ENCODE measurements around the gene PLCXD3. TPM values are rescaled to one million over a fixed set of nuclear protein-coding genes. Genes with fewer than 3 reads are reported as not detected.
A peak's percentile ranks its signal among the peaks of the same experiment; 100 is the strongest.

The PLCXD3 gene
- total and polyA plus RNA-seq, 2 of the 4 experiments (the other 2 are of a cell fraction) = under 0.01 to 0.02 TPM

DNA sequence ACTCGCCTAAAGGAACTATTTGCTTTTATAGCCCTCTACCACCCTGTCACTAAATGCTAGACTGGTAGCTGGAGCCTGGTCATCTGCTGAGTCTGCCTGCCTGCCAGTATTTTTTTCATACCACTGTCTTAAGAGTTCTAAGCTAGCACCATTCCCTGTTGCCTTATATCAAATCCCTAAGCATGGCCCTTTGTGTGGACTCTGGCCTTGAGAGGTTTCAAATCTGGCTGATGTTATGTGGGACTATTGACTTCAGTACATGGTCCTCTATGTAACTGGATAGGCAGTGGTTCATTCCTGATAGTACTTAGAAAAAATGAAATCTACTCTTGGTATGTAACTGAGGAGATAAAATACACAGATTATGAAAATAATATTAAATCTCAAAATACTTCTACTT is 103.5 kb downstream of the PLCXD3 start:
- Histone ChIP-seq H3K14ac (replicated peaks; ENCODE audit: low read depth, low read length) (no peak overlapping the region), H2AFZ (replicated peaks; ENCODE audit: low read length, poor library complexity) (no peak overlapping the region), H4K91ac (ENCODE audit: insufficient read depth, low read depth, low read length) (no peak overlapping the region), H3K4me2 (ENCODE audit: low read depth, low read length) (no peak overlapping the region), H3K27ac (ENCODE audit: insufficient read depth, low read length) (no peak overlapping the region), H3K4me1 (ENCODE audit: control insufficient read depth, insufficient read depth, low read length) (peaks cover 5% of the 10 kb centered on the region), H2AK9ac (replicated peaks; ENCODE audit: low read depth, low read length, poor library complexity) (no peak overlapping the region), H2BK20ac (ENCODE audit: low read depth, low read length) (no peak overlapping the region), H3K9me3 (ENCODE audit: control insufficient read depth, insufficient read depth, low read length) (no peaks in the 10 kb centered on the region), H3K18ac (ENCODE audit: low read depth, low read length) (no peak overlapping the region), H2BK120ac (ENCODE audit: low read depth, low read length) (no peak overlapping the region), H3K9ac (ENCODE audit: low read depth, low read length) (no peak overlapping the region), H2AK5ac (ENCODE audit: low read depth, low read length) (no peak overlapping the region), H3K4ac (ENCODE audit: low read depth, low read length) (no peak overlapping the region), H3K79me1 (ENCODE audit: low read depth in 1 of 2, low read length in 2 of 2) (no peaks in the 10 kb centered on the region), H3K36me3 (ENCODE audit: control insufficient read depth, insufficient read depth, low read length) (no peaks in the 10 kb centered on the region), H3K9me1 (ENCODE audit: insufficient read depth, low read length) (peaks cover 4% of the 10 kb centered on the region), H2BK5ac (ENCODE audit: low read depth, low read length, poor library complexity, severe bottlenecking) (no peak overlapping the region), H3K23ac (ENCODE audit: low read depth, low read length) (no peak overlapping the region), H4K5ac (ENCODE audit: low read depth, low read length) (no peak overlapping the region), H4K8ac (ENCODE audit: low read depth in 2 of 2, low read length in 2 of 2) (no peak overlapping the region), H2BK15ac (ENCODE audit: low read depth, low read length) (0 out of 3 replicates have a peak overlapping the region, but pooled peaks have one; percentile 27), H3K56ac (ENCODE audit: extremely low read depth, insufficient read depth, low read length) (no peak overlapping the region), H4K20me1 (ENCODE audit: insufficient read depth, low read length) (no peaks in the 10 kb centered on the region), H3K4me3 (ENCODE audit: insufficient read depth, low read depth, low read length) (no peak overlapping the region), H3K27me3 (ENCODE audit: control insufficient read depth, insufficient read depth, low read length) (no peaks in the 10 kb centered on the region)
- intact Hi-C loops (cut with micrococcal nuclease) = no loop called here
- ChIA-PET POLR2A (ENCODE audit: unreplicated experiment) (no interaction called here), CTCF (no interaction called here)
- TF ChIP-seq ELK1 (IDR thresholded peaks at IDR 0.05; ENCODE audit: borderline replicate concordance, low read depth, low read length) (no peak), MXI1 (IDR thresholded peaks at IDR 0.05; ENCODE audit: borderline replicate concordance, low read depth, low read length) (no peak), BHLHE40 (IDR thresholded peaks at IDR 0.05; ENCODE audit: low read depth, low read length) (no peak), CHD1 (IDR thresholded peaks at IDR 0.05; ENCODE audit: low read depth, low read length) (no peak)
- TF ChIP-seq, protein P1, sequence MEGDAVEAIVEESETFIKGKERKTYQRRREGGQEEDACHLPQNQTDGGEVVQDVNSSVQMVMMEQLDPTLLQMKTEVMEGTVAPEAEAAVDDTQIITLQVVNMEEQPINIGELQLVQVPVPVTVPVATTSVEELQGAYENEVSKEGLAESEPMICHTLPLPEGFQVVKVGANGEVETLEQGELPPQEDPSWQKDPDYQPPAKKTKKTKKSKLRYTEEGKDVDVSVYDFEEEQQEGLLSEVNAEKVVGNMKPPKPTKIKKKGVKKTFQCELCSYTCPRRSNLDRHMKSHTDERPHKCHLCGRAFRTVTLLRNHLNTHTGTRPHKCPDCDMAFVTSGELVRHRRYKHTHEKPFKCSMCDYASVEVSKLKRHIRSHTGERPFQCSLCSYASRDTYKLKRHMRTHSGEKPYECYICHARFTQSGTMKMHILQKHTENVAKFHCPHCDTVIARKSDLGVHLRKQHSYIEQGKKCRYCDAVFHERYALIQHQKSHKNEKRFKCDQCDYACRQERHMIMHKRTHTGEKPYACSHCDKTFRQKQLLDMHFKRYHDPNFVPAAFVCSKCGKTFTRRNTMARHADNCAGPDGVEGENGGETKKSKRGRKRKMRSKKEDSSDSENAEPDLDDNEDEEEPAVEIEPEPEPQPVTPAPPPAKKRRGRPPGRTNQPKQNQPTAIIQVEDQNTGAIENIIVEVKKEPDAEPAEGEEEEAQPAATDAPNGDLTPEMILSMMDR (conservative IDR thresholded peaks at IDR 0.05; ENCODE audit: low read depth, low read length) = no peak
- in situ Hi-C loops (cut with MboI; ENCODE audit: low sequenced_read_pairs) = no loop called here
- DNase-seq (no peak), ATAC-seq (ENCODE audit: low read depth) (no peak)
- no CpG with 5 or more reads among the region's 1 CpG for WGBS, 2 experiments (ENCODE audit: extremely low coverage in 2 of 2, insufficient read length in 1 of 2)
- no TSS peak for BruUV-seq (replicated peaks)
- dilution Hi-C loops (cut with HindIII; ENCODE audit: low sequenced_read_pairs, unreplicated experiment) = no loop called here

Measured in IMR-90 (cell line).